ELR (cell line): ENCODE results near the gene USP36.

Source experiments
- DNase-seq: peaks from one replicate; pipeline ENCODE4 v3.0.0-alpha.2; 2015; ENCODE audit warnings: low read depth

USP36 gene

GRCh38 chr17:78812855-78813254 is 27.8 kb downstream of the USP36 start:
- no peak for DNase-seq

GRCh38 chr17:78808163-78808562 is 32.5 kb downstream of the USP36 start:
- DNase-seq: peak; percentile 74

- DNase-seq: peak; percentile 58
Observed at GRCh38 chr17:78806451-78806850, 34.2 kb downstream of the USP36 start.

- DNase-seq: no peak
Observed at GRCh38 chr17:78805301-78805700, 35.3 kb downstream of the USP36 start.

GRCh38 chr17:78804777-78805176 is 35.8 kb downstream of the USP36 start:
- no peak for DNase-seq

- no peak for DNase-seq
Observed at GRCh38 chr17:78803186-78803845, 37.3 kb downstream of the USP36 start.

GRCh38 chr17:78802459-78802858 is 38.2 kb downstream of the USP36 start:
- DNase-seq: no peak

GRCh38 chr17:78802008-78802407 is 38.6 kb downstream of the USP36 start:
- no peak for DNase-seq

- no peak for DNase-seq
Observed at GRCh38 chr17:78800132-78800931, 40.3 kb downstream of the USP36 start.

GRCh38 chr17:78798695-78799559 is 41.7 kb downstream of the USP36 start:
- peak; percentile 54 for DNase-seq

- DNase-seq: no peak
Observed at GRCh38 chr17:78797691-78798585, 42.7 kb downstream of the USP36 start.

GRCh38 chr17:78797213-78797612 is 43.4 kb downstream of the USP36 start:
- DNase-seq: no peak

GRCh38 chr17:78796517-78796900 is 44.1 kb downstream of the USP36 start:
- DNase-seq: no peak

GRCh38 chr17:78795861-78796516 is 44.6 kb downstream of the USP36 start:
- DNase-seq: no peak

GRCh38 chr17:78794864-78795640 is 45.6 kb downstream of the USP36 start:
- DNase-seq: no peak

GRCh38 chr17:78794399-78794798 is 46.2 kb downstream of the USP36 start:
- DNase-seq: no peak

- no peak for DNase-seq
Observed at GRCh38 chr17:78793968-78794367, 46.6 kb downstream of the USP36 start.

- DNase-seq: no peak
Observed at GRCh38 chr17:78793415-78793814, 47.2 kb downstream of the USP36 start.

GRCh38 chr17:78791840-78792709 is 48.5 kb downstream of the USP36 start:
- no peak for DNase-seq
